HG02938 (cell line): Measurements from ENCODE around the gene MTCP1.

ENCODE experiments used
- ATAC-seq: cut with Tn5 transposase; IDR thresholded peaks from one replicate; pipeline ENCODE4 v1.9.1; 2021; ENCODE audit warnings: mild to moderate bottlenecking, moderate library complexity; ENCODE audit not compliant: unreplicated experiment

MTCP1 gene

DNA sequence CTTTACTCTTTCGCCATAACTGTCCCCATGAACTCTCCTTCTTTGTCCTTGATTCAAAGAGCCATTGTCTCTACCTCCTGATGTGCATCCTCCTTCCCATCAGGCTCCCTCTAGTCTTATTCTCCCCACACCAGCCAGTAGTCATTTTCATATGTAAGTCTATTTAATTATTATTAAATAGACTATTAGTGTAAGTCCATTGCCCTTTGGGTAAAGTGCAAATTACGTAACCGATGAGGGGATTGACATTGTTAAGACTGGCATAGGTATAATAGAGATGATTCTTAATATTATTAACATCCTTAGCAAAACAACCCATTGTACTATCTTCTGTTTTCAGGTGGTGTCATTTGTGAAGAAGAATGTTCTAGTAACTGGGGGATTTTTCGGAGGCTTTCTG, 16.7 kb downstream of the MTCP1 start:
- no peak for ATAC-seq

DNA sequence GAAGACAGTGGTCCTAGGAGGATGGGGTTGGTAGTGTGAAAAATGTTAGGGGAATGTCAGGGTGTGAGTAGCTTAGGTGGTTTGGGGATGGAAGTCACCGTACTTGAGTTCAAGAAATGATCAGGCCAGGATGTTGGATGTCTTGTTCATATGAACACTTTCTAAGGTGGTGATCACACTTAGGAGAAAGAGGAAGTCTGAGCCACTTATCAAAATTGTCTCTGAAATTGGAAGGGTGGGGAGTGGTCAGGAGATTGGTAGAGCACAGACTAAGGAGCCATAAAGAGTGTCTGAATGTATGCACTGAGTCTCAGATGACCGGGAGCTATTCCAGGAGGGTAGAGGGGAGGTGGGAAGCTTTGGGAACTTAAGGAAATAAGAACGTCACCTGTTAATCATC, 17.3 kb downstream of the MTCP1 start:
- ATAC-seq, result no peak

DNA sequence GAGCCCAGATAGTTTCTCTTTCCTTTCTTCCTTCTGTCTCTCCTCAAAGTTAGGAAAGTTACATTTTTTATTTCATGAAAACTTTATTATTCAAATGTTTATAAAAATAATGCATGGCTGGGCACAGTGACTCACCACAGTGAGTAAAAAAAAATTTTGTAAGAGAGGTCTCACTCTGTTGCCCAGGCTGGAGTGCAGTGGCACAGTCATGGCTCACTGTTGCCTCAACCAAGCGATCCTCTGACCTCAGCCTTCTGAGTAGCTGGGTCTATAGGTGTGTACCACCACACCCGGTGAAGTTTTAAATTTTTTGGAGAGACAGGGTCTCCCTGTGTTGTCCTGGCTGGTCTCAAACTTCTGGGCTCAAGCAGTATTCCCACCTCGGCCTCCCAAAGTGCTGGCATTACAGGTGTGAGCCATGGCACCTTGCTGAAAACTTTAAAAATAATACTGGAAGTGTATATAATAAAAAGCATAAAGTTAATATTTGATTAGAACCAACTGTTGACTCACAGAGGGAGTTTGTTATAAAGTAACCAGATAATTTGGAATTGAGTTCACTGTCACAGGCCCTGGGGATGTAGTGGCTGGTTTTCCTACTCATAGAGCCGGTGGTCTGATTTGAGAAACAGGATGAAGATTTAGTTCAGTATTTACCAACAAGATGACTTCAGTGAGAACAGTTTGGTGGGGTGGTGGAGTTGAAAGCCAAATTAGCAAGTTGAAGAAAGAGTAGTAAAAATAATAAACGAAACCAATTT, 18.0 kb downstream of the MTCP1 start:
- no peak for ATAC-seq

DNA sequence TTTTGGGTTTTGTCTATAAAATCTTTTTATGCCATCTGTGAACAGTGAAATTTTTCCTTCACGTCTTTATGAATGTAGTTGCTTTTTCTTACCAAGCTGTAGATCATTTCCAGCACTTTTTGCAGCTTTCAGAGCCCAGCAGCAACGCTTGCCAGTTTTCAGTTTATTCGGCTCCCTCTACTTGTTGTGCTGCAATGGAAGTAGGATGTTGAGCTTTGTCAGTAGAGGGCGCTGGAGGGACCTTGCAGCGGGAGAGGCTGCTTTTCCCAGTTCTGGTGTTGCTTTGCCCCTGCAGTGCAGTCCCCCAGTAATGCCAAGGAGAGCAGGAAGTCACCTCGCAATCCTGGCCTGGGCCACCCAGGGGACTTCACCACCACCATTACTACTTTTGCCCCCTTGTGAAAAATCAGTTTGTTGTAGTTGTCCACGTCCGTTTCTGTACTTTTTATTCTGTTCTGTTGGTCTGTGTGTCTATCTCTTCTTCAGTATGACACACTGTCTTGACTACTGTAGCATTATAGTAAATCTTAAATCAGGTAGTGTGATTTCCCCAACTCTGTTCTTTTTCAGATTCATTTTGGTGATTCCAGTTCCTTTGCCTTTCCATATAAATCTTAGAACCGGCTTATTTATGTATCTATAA, 21.8 kb downstream of the MTCP1 start:
- no peak for ATAC-seq

DNA sequence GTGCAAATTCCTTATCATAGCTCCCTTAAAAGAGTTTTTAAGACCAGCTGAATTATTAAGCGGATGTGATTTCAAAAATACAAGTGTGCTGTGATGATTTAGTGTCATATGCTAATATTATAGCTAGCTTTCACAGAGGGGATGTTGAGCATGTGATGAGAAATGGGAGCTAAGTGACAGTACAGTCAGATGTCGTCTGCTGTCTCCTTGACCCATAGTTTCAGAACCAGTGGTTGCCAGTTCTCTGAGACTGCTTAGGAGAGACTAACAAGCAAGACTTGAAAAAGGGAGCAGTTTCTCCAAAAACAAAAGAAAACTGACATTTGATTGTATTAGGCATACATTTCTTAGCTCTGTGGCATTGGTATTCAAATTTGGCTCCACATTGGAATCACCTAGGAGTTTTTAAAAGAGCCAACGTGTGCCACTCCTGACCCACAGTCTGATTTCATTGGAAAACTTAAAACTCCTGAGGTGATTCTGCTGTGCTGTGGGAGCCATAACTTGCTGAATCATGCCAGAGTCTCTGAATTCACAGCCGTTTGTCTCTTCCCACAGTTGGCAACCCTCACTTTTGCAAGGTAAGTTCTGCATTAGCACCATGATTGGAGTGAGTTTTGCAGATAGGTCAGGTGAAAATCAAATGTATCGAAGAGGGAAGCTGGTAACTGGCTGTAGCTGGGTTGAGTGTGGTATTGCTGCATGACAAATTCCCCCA, 24.0 kb downstream of the MTCP1 start:
- no peak for ATAC-seq

DNA sequence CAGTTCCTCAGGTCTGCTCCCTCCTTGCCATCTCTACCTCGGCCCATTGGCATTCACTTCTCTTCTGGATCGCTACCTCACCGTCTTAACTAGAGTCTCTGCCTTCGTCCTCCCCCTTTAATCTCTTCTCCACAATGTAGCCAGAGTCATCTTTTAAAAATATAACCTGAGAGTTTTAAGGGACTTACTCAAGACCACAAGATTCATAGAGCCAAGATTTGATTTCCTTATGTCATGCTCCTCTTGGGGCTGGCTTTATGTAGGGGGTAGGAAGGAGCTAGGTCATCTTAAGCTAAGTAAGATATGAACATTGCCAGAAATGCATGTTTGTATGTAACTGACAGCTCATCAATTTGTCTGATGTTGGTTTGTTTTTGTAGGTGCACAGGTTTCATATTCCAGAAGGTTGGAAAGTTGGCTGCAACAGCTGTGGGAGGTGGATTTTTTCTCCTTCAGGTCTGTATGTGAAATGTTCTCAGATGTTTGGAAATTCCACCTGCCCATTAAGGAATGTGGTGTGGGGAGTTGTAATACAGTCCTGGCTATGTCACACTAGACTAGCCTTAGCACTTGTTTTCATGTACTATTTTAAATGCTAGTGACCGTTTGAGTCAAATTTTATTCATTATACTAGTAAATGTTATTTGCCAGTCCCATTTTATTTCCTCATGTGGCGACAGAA, 24.7 kb downstream of the MTCP1 start:
- ATAC-seq, result no peak

DNA sequence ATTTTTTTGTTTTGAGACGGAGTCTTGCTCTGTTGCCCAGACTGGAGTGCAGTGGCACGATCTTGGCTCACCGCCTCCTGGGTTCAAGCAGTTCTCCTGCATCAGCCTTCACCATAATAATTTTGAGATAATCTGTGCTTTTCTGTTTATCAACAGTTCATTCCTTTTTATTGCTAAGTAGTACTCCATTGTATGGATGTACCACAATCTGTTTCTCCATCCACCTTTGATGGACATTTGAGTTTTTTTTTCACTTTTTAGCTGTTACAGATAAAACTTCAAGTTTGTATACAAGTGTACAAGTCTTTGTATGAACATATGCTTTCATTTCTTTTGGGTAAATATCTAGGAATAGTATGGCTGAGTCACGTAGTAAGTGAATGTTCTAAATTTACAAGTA, 35.2 kb downstream of the MTCP1 start:
- ATAC-seq, result no peak

DNA sequence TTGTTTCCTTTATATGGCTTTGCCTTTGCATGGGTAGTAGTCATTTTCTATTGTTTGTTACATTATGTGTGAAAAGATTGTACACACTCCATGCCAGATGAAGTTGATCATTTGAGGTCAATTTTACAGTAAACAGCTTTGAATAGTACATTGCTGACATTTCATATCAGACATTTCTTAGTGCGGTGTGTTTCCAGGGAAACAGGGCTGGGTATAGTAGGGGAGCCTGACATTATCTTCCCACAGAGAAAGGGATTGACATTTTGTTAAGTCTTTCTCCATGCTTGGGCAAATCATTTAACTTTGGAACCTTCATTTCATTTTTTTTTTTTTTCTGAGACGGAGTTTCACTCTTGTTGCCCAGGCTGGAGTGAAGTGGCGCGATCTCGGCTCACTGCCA, 39.3 kb downstream of the MTCP1 start:
- no peak for ATAC-seq

DNA sequence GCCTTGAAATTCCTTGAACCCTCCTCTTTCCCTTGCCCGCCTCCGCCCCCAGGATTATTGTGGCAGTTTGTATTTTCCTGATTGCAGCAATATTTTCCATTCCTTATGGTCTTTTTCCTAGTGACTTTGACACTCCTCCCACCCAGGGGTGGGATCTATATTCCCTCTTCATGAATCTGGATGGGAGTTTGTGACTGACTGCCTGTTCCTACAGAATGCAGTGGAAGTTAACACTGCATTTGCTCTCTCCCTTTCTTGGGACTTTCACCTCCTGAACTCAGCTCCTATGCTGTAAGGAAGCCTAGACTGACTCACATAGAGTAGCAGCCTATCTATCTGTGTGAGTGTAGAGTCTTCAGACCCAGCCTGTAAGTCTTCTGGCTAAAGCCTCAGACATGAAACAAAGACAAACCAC, 42.1 kb downstream of the MTCP1 start:
- ATAC-seq, result no peak

DNA sequence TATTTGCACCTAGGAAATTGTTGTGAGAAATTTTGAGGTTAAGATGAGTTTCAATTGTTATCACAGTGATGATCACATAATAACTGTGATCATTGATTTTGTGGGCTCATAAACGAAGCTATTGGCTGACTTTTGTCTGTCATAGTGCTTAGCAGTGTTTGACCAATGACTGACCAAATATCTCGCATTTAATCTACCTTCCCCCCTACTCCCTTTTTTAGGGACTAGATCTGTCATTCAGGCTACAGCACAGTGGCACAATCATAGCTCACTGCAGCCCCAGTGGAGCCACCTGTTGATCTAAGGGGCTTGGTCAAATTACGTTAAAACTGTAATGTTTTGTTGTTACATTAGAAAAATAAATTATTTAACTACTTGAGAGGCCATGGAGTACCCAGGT, 42.8 kb downstream of the MTCP1 start:
- ATAC-seq, result no peak

DNA sequence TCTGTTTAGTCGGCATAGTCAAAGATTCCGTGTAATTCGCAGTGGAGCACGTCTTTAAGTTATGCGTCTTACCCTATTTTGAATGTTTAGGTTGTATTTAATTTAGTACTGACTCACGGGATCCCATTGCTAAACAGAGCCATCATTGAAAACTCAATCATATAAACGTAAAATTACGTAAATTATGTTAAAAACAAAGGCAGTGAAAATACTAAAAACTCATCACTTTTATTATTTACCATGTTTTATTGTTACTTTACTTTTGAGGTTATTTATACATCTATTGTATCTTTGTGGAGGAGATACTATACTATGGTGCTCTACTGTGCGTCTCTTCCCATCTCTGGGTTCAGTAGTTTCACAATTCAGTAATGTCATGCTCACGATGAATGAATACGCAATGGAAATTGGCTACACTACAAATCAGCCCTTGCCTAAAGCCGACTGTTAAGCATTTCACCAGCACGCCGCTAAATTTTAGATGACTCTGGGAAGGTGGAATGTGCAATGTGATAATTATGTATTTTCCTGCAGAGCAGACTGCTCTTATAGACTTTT, 43.3 kb downstream of the MTCP1 start:
- no peak for ATAC-seq

DNA sequence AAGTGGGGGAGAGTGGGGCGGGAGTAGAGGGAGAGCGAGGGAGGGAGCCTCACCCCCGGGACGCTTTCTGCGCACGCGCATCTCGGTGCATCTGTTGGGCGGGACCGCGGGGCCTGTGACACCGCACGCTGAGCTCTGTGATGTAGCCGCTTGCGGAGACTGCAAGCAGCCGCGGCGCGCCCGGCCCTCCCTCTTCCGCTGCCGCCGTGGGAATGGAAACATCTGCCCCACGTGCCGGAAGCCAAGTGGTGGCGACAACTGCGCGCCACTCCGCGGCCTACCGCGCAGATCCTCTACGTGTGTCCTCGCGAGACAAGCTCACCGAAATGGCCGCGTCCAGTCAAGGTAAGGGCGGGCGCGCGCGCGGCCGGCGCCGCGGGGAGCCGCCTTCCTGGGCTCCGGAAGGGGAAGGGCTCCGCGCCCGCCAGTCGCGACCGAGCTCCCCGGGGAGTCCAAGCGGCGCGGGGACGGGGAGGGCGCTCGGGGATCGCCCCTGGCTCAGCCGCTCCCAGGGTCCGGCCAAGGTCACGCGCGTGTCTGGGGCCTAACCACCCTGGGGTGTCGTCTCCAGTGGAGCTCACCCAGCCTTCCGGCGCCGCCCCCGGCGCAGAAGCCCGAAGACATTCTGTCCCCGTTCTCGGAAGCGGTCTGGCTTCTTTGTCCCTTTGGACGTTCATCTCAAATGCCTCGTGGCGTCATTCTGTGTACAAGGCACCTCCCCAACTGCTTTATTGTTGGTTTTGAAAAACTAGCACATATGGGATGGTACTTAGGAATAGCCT, 44.0 kb downstream of the MTCP1 start, which contains the start of gene FUNDC2:
TSS of gene FUNDC2 (plus strand) at position 118 of the 782 bp plus-strand sequence. CDS start at position 213, 95 bp downstream.
- ATAC-seq, result peak; percentile 85

DNA sequence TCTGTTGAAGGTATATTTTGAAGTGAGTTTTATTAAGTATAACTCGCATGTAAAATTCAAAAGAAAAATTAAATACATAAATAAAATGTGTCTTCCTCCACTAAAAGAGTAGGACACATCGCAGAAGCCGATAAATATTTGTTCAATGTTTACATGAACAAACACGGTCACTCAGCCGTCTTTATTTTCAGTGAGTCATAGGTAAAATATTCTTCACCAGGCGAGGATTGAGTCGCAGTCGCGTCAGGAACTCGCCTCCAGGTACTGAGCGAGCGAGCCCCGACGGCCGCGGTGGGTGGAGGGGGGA, 44.6 kb downstream of the MTCP1 start:
- no peak for ATAC-seq

DNA sequence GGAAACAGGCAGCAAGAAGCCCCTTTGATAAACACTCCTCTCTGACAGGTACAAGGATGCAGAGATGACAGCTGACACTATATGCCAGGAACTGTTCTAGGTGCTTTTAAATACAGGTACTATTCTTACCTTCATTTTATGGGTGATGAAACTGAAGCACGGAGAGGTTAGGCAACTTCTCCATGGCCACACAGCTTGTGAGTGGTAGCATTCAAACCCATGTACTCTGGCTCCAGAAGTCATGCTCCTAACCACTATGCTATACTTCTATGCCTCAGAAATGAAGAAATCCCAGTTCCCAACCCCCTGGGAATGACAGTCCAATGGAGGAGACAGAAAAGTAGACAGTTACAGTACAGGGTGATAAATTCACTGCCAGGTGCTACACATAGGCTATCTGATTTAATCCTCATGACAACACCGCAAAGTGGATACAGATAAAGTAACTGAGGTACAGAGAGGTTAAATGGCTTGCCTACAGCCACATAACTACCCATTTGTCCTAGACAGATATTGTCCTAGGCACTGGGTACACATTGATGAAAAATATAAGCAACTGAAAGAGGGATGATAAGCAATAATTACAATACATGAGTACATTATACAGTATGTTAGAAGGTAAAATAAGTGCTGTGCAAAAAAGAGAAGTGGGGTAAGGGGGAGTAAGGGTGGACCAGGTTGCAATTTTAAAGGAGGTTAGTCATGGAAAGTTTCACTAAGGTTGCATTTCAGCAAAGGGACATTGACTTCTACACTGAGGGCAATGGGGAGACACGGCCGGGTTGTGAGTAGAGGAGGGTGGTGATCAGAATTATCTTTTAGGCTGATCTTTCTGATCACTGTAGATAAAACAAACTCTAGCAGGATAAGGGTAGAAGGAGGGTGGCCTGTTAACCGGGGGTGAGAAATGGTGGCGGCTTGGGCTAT, 46.8 kb downstream of the MTCP1 start:
- no peak for ATAC-seq

DNA sequence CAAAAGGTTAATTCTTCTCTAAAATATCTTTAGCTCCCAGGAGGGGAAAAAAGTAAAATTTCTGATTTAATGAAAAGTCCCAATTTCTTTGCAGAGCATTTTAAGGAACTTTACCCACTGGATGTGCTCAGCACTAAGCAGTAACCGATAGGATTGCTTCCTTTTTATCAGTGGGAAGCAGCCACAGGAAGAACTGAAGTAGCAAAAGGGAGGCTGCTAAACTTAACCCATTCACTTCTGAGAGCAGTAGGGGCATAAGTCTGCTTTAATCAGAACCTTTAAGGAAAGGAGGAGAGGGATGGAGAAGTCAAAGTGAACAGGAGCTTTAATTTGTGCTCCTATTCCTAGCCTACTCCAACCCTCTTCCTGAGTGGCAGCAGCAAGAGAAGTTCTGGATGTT, 48.4 kb downstream of the MTCP1 start, which contains the start of gene F8:
TSS of gene F8 (minus strand) at position 139 of the 400 bp plus-strand sequence. CDS start 171 bp downstream, outside the sequence.
- no peak for ATAC-seq

DNA sequence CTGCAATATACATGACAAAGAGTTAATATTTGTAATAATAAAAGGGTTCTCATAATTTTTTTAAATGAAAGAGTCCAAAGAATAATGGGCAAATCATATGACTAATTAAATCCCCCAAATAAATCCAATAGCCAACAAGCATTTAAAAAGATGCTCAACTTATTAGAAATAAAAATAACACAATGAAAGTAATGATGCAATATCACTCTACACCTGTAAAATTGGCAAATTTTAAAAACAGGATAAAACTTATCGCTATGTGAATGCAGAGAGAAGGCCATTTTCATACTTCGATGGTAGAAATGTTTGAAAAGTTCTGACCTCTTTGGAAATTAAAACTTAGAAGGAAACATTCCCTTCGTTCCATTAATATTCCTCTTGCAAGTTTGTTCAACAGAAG, 50.3 kb downstream of the MTCP1 start:
- ATAC-seq, result no peak
